ENCODE measurements around the gene ZFP14.
A peak's percentile ranks its signal among the peaks of the same experiment; 100 is the strongest.
"Not testable (repeated sequence)": the region's sequence is repeated elsewhere in the genome, so short reads cannot be mapped to it uniquely, and the experiment has no call there.

Gene ZFP14

GRCh38 chr19:36331353-36332228 lies 47.4 kb downstream of the ZFP14 start:
- DNase-seq (ENCODE audit: low read depth in 1 of 2, low spot score in 1 of 2): peak; percentile 20 to 37

- DNase-seq (ENCODE audit: low read depth in 1 of 2, low spot score in 1 of 2): no peak
Observed at GRCh38 chr19:36330216-36330615, 48.8 kb downstream of the ZFP14 start.

GRCh38 chr19:36329534-36329933 lies 49.5 kb downstream of the ZFP14 start:
- not testable (repeated sequence) for DNase-seq (ENCODE audit: low read depth in 1 of 2, low spot score in 1 of 2)

- DNase-seq (ENCODE audit: low read depth in 1 of 2, low spot score in 1 of 2): not testable (repeated sequence)
Observed at GRCh38 chr19:36326649-36327048, 52.4 kb downstream of the ZFP14 start.

DNA sequence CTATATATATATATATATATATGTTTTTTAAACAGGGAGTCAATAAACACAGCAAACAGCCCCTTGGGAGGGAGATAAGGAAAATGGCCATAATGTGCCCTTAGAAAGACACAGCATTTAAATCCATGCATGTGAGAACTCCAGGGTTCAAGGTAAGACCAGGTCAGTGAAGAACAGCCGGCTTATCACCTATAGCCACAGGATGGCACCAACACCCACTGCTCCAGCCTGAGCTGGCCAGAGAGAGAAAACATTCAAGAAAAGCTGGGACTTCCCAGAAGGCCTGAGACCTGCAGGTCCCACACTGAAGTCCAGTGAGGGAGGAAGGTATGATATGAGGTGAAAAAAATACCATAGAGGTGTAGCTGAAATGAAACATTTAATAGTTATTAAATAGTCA lies 63.8 kb downstream of the ZFP14 start:
- not testable (repeated sequence) for DNase-seq (ENCODE audit: low read depth in 1 of 2, low spot score in 1 of 2)

GRCh38 chr19:36314053-36314452 lies 64.9 kb downstream of the ZFP14 start:
- not testable (repeated sequence) for DNase-seq (ENCODE audit: low read depth in 1 of 2, low spot score in 1 of 2)

GRCh38 chr19:36311098-36311760 lies 67.8 kb downstream of the ZFP14 start:
- not testable (repeated sequence) for DNase-seq (ENCODE audit: low read depth in 1 of 2, low spot score in 1 of 2)

- DNase-seq (ENCODE audit: low read depth in 1 of 2, low spot score in 1 of 2): not testable (repeated sequence)
Observed at GRCh38 chr19:36310416-36310990, 68.5 kb downstream of the ZFP14 start.

DNA sequence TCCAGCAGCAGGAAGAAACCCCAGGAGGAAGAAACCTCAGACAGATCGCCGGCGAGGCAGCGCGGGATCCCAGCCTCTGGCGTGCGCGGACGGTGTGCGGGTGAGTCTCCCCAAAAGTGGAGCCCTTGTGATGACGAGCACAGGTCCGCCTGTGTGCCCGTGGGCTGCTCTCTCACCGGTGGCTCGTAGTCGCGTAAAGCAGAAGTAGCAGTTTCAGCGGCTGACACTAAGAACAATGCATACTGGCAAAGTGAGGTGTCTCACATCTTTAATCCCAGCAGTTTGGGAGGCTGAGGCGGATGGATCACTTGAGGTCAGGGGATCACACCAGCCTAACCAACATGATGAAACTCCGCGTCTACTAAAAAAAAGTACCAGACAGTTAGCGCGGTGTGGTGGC lies 69.2 kb downstream of the ZFP14 start:
- not testable (repeated sequence) for DNase-seq (ENCODE audit: low read depth in 1 of 2, low spot score in 1 of 2)

- not testable (repeated sequence) for DNase-seq (ENCODE audit: low read depth in 1 of 2, low spot score in 1 of 2)
Observed at GRCh38 chr19:36309309-36309708, 69.7 kb downstream of the ZFP14 start.

DNA sequence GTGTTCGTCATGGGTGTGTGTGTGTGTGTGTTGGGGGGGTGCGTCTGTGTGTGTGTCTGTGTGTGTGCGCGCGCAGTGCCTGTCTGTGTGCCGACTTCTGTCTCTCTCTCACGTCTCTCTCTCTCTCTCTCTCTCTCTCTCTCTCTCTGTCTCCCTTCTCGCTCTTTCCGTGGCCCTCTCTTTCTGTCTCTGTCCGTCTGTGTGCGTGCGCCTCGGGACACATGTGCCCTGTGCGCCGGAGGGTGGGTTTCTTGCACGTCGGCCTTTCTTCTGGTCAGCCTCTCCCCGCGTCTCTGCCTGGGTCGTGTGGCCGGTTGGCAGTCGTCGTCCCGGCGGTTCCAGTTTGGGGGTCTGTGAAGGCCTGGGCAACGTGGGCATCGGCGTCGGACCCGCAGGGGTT lies 86.7 kb downstream of the ZFP14 start:
- not testable (repeated sequence) for DNase-seq (ENCODE audit: low read depth in 1 of 2, low spot score in 1 of 2)
